C1 segment of cervical spinal cord (tissue), 14 donors: ENCODE results near the gene STK24.
A peak's percentile ranks its signal among the peaks of the same experiment; 100 is the strongest.

Source experiments
- DNase-seq, 14 donors: peaks; one replicate each; lab custom pipeline; 2025; lab: John Stamatoyannopoulos, UW

The STK24 gene

GRCh38 chr13:98556968-98557631, 19.8 kb downstream of the STK24 start:
- no peak for DNase-seq

GRCh38 chr13:98556142-98556816, 20.6 kb downstream of the STK24 start:
- no peak for DNase-seq

GRCh38 chr13:98549728-98550317, 27.1 kb downstream of the STK24 start:
- DNase-seq, result no peak

DNA sequence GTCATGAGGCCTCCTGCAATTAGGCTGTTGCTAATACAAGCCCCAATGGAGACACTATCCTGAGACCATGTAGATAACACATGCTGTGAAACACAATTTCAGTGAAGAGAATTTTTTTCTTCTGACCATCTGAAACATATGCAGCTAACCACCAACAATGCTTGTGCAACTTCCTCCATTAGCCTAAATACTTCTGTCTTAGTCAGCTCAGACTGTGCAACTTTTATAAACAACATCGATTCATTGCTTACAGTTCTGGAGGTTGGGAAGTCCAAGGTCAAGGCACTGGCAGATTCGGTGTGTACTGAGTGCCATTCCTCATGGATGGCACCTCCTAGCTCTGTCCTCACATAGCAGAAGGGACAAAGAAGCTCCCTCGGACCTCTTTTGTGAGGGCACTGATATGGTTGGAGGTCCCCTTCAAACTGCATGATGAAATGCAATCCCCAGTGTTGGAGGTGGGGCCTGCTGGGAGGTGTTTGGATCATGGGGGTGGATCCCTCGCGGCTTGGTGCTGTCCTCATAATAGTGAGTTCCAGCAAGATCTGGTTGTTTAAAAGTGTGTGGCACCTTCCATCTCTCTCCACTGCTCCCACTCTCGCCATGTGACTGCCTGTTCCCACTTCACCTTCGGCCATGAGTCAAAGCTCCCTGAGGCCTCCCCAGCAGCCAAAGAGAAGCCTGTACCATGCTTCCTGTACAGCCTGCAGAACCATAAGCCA, 27.7 kb downstream of the STK24 start:
- no peak for DNase-seq

GRCh38 chr13:98548230-98548629, 28.7 kb downstream of the STK24 start:
- DNase-seq, result no peak

DNA sequence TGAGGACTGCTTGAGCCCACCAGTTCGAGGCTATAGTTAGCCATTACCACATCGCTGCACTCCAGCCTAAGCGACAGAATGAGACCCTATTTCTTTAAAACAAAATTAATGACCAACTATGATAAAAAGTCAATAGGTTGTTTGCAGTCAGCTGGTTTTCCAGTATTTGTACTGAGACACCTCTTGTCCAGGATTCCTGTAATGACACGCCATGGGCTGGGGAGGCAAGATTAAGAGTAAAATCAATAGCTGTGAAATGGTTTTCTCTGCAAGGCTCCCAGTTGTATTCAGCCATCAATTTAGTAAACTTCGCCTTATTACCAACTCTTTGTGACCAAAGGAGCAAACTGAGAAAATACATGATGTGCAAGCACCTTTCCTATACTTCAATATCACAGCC, 29.5 kb downstream of the STK24 start:
- DNase-seq, result no peak

- DNase-seq, result no peak
Measured at GRCh38 chr13:98546402-98546801, 30.5 kb downstream of the STK24 start.

- DNase-seq, result no peak
Measured at GRCh38 chr13:98544104-98544710, 32.7 kb downstream of the STK24 start.

DNA sequence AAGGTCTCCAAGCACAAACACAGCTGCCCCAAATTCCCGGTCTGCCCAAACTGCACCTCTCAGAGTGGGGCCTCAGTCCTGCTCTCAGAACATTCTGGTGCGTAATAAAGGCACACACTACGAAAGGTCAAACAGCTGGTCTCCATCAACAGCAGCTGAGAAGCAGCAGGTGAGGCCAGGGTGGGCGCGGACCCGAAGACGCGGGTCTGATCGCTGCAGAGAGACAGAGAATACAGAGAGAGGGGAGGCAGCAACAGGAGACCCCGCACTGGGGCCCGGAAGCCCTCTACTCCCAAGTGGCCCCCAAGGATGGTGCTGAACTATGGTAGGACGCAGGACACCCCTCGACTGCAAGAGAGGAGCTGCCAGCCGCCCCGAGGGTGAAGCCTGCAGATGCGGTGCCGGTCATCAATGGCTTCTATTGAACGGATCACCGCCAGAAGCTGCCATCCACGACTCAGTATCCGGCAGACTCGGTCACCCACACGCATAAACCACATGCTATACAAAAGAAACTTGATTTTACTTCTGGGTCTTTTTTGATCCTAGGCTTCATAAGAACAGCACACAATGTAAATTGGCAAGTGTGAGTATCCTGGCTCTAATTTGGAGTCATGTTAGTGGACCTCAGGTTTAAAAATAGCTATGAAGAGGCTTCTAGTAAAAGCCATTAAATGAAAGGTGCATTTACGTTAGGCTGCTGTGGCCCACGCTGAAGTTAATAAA, 33.4 kb downstream of the STK24 start:
- DNase-seq, result no peak

DNA sequence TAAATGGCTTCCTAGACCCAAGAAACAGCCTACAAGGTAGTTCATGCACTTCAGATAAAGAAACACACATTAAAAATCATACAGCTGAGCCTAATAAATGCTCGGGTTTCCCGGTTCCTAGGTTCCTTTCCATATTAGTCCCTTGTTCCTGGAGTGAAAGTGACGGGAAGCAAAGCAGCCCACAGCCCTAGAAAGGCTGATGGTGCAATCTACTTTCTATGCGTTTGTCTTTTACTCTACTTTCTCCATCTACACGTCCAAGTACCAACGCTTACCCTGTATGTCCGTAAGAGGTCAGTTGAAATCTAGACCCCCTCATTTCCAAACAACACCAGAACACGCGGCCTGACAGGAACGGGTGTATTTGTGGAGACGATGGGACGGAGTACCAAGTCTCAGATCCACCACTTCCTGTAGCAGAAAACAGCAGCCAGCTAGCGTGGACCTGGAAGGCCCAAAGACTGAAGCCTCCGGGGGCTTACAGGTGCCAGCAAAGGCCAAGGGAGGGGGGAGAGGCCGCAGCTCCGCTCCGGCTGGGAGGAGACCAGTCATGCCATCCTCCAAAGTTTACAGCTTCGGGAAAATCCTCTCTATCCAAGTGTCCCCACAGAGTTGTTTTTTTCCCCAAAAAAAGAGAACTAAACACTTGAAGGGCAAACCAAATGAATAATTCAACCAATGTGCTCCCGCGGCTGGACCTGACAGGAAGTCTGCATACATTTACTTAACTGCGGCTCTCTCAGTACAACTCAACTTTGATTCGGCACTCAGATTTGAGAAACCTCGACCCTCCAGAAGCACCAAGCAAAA, 34.1 kb downstream of the STK24 start:
- peak in 1 of 14 donors; percentile 23 for DNase-seq

DNA sequence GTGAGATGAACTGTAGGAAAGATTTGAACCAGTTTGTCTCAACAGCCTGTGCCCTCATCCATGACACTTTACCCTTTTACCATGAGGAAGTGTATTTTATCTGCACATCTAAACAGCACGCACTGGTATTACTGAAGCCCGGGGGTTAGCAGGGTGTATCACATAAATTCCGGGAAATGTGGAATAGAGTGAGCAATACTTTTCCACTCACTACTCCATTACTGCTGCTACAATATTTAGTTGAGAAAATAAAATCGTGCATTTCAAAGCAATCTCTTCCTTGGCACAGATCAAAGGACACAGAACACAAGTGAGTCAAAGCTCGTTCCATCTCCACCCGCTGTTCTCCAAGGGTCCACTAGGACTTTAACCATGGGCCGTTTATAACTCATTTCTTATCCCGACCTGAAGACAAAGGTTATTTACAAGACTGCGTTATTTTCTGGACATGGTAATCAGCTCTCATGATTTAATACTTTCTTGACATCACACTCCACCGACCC, 35.2 kb downstream of the STK24 start:
- DNase-seq, result no peak

DNA sequence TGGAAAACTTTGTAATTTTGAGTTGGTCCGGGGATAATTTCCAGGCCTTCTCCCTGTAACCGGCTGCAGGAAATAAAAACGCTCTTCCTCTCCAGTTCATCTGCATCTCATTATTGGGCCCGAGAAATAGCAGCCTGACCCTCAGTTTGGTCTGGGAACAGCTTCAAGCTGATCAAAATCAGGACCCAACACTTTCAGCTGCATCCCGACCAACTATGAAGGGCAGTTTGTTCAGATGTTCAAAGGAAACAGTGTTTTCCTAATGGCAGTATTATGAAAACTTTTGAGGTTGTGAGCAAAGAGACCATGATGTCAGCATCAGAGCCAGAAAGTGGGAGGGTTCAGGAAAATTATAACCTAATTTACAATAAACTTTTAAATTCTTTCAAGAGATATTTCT, 35.7 kb downstream of the STK24 start:
- no peak for DNase-seq

DNA sequence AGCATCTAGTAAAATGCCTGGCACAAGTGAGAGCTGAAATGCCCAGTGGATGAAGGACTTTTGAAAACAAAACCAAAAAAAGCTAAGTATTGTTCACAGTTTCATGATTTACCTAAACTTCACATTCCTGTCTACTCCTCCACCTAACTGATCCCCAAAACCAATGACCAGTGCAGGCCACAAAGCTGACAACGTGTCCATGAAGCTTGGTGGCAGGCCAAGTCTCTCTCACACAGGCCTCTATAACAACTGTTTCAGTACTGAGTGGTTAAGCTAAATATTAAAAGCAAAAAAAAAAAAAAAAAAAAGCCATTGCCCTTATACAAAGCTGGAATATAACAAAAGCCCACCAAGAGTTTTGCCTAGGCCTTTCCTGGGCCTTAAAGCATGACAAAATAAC, 36.4 kb downstream of the STK24 start:
- no peak for DNase-seq

- DNase-seq, result no peak
Measured at GRCh38 chr13:98539666-98540065, 37.2 kb downstream of the STK24 start.

- no peak for DNase-seq
Measured at GRCh38 chr13:98538876-98539275, 38.0 kb downstream of the STK24 start.

- no peak for DNase-seq
Measured at GRCh38 chr13:98537740-98538139, 39.2 kb downstream of the STK24 start.

DNA sequence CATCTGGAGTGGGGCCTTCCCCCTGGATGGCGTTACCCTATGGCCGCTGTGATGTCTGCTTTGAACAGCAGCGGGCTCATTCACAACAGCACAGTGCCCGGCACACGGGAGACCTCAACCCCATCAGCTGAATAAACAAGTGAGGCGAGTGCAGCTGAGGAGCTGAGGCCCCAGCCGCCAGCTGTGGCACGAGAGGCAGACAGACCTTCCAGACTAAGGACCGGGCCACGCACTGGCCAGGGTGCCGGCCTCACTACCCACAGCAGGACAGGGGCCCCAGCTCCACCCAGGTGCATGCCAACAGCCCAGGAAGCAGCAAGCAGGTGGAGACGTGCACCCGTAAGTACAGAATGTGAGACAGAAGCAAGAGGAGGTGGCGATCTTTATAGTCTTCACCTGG, 39.6 kb downstream of the STK24 start:
- DNase-seq, result no peak

GRCh38 chr13:98536729-98537128, 40.2 kb downstream of the STK24 start:
- DNase-seq, result no peak

DNA sequence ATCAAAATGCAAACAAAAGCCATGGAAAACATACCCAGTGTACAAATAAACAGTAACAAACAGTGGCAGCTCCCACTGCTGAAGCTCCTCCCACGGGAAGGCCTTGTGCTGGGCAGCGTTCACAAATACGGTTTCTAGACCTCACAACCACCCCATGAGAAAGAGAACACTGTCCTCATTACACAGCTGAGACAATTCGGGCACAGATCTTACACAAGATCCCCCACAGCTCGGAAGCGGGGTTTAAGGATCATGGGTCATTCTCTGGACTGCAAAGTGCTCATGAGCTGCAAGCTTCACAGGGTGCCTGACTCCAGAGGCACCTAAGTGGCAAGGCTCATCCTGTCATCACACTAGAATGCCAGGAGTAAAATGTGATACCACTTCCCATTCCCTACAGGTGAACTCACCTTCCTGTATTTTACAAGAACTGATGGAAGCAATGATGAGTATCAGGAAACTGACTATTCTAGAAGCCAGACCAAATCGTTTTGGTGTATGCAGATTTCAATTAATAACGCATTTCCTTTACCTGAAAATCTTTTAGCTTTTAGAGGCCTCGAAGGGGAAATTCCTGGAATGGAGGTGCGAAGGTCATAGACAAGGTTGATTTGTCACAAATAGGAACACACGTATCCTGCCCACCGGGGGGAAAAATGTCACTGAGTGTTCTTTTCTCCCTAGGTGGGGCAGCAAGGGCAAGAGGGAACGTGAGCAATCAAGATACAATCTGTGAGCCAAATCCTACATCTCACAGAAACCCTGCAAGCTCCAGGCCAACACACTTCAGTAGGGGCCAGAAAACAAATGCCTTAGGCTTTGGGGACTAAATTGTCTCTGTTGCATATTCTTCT, 41.2 kb downstream of the STK24 start:
- DNase-seq, result no peak
